BLaER1 treated with 17β-estradiol and CSF1 and Interleukin-3, amounts not matched to agents 10 nM and 100 nM (cell line): ENCODE results near the gene SPO11.

ENCODE experiments used
- H3K27ac ChIP-seq, 11 experiments: shearing (Covaris generic); formaldehyde crosslinking; 2 replicates each; pipeline ENCODE4 v1.8.1; 2022
- H3K27me3 ChIP-seq, 11 experiments: shearing (Covaris generic); formaldehyde crosslinking; 2 replicates each; pipeline ENCODE4 v1.8.1; 2022
- H3K36me3 ChIP-seq, 11 experiments: shearing (Covaris generic); formaldehyde crosslinking; 2 replicates each; pipeline ENCODE4 v1.8.1; 2022
- H3K4me1 ChIP-seq, 10 experiments: shearing (Covaris generic); formaldehyde crosslinking; 2 replicates each; pipeline ENCODE4 v1.8.1; 2022
- H3K4me2 ChIP-seq, 11 experiments: shearing (Covaris generic); formaldehyde crosslinking; 2 replicates each; pipeline ENCODE4 v1.8.1; 2022
- H3K4me3 ChIP-seq, 10 experiments: shearing (Covaris generic); formaldehyde crosslinking; 2 replicates each; pipeline ENCODE4 v1.8.1; 2022
- H3K9ac ChIP-seq, 11 experiments: shearing (Covaris generic); formaldehyde crosslinking; 2 replicates each; pipeline ENCODE4 v1.8.1; 2022
- H3K9me3 ChIP-seq, 11 experiments: shearing (Covaris generic); formaldehyde crosslinking; replicated peaks in 1 of 11; 2 replicates each; pipeline ENCODE4 v1.8.1; 2022
- H4K20me1 ChIP-seq, 11 experiments: shearing (Covaris generic); formaldehyde crosslinking; 2 replicates each; pipeline ENCODE4 v1.8.1; 2022
- Cebpa-rat ChIP-seq, 11 experiments: shearing (Covaris generic); IDR thresholded peaks; 2 replicates each; pipeline ENCODE4 v1.8.1; 2022

The SPO11 gene

GRCh38 chr20:57322476-57322875 is 7.1 kb upstream of the SPO11 start:
- H3K4me1 ChIP-seq, result peaks cover 6 to 50% (median 26%) of the 10 kb centered on the region in 10 experiments; a peak in 18 of 20 replicates
- H3K27me3 ChIP-seq, result peaks cover 0 to 25% (median 16%) of the 10 kb centered on the region in 11 experiments; a peak in 12 of 22 replicates
- no peak for TF ChIP-seq Cebpa-rat (IDR thresholded peaks at IDR 0.05)
- H3K9me3 ChIP-seq, result no peaks in the 10 kb centered on the region
- no peaks in the 10 kb centered on the region for H3K36me3 ChIP-seq
- H3K27ac ChIP-seq, result no peak overlapping the region
- H4K20me1 ChIP-seq, result no peaks in the 10 kb centered on the region; a peak in 1 of 22 replicates
- H3K4me2 ChIP-seq, result peak overlapping the region in 8 of 11 experiments; percentile 7 to 49 (median 22); a peak in 11 of 22 replicates
- no peak overlapping the region for H3K9ac ChIP-seq
- no peak overlapping the region for H3K4me3 ChIP-seq

DNA sequence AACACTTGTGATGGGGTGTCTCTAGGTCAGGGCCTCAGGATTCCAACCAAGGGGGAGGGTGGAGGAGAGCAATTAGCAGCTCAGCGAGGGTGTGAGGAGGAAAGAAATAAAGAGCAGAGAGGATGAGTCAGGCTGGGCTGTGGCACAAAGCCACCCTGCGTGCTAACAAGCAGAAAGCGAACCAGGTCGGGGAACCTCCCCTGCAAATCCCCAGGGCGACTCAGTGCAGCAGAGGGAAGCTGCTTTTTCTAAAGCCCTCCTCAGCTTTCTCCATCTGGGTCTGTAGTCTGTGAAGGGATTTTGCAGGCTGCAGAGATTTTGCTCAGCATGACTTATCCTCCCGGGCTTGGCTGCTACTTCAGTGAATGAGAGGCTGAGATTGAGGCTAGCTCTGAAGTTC is 6.6 kb upstream of the SPO11 start:
- Histone ChIP-seq H3K4me1 (peaks cover 6 to 45% (median 21%) of the 10 kb centered on the region in 10 experiments; a peak in 18 of 20 replicates), H3K4me3 (no peak overlapping the region), H3K9ac (no peak overlapping the region), H4K20me1 (no peaks in the 10 kb centered on the region), H3K27ac (no peak overlapping the region), H3K36me3 (no peaks in the 10 kb centered on the region), H3K27me3 (peaks cover 0 to 23% (median 17%) of the 10 kb centered on the region in 11 experiments; a peak in 12 of 22 replicates), H3K9me3 (no peaks in the 10 kb centered on the region), H3K4me2 (peak overlapping the region in 10 of 11 experiments; percentile 7 to 49 (median 28); a peak in 17 of 22 replicates)
- no peak for TF ChIP-seq Cebpa-rat (IDR thresholded peaks at IDR 0.05)

DNA sequence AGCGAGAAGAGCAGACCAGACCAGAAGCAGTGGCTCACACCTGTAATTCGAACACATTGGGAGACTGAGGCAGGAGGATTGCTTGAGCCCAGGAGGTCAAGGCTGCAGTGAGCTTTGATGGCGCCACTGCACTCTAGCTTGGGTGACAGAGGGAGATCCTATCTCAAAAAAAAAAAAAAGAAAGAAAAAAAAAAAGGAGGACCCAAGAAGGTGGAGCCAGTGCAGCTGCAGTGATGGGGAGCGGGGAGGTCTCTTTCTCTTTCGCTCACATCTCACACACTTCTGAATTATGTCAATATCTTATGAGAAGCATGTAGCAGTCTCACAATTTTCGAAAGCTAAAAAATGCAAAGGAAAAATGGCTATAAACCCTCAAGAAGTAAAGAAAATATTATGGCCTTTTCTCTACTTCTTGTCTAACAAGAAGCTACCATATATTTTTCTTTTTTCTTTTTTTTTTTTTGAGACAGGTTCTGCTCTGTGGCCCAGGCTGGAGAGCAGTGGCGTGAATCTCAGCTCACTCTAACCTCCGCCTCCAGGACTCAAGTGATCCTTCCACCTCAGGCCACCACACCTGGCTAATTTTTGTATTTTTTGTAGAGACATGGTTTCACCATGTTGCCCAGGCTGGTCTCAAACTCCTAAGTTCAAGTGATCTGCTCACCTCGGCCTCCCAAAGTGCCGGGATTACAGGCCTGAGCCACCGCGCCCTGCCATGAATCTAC is 3.8 kb upstream of the SPO11 start:
- Histone ChIP-seq H4K20me1 (no peaks in the 10 kb centered on the region), H3K9me3 (no peaks in the 10 kb centered on the region), H3K4me3 (no peak overlapping the region), H3K4me1 (peaks cover 6 to 35% (median 15%) of the 10 kb centered on the region in 10 experiments; a peak in 15 of 20 replicates), H3K27ac (no peak overlapping the region), H3K36me3 (no peaks in the 10 kb centered on the region), H3K27me3 (peaks cover 0 to 23% (median 17%) of the 10 kb centered on the region in 11 experiments; a peak in 12 of 22 replicates), H3K9ac (no peak overlapping the region), H3K4me2 (no peak overlapping the region)
- no peak for TF ChIP-seq Cebpa-rat (IDR thresholded peaks at IDR 0.05)

- H3K4me1 ChIP-seq, result peaks cover 6 to 28% (median 15%) of the 10 kb centered on the region in 10 experiments; a peak in 15 of 20 replicates
- no peak for TF ChIP-seq Cebpa-rat (IDR thresholded peaks at IDR 0.05)
- H3K4me3 ChIP-seq, result no peak overlapping the region
- H3K27ac ChIP-seq, result no peak overlapping the region
- no peaks in the 10 kb centered on the region for H3K36me3 ChIP-seq
- peaks cover 0 to 23% (median 17%) of the 10 kb centered on the region in 11 experiments; a peak in 12 of 22 replicates for H3K27me3 ChIP-seq
- H4K20me1 ChIP-seq, result no peaks in the 10 kb centered on the region
- H3K4me2 ChIP-seq, result peak overlapping the region in 4 of 11 experiments; percentile 10 to 36 (median 20); a peak in 6 of 22 replicates
- H3K9ac ChIP-seq, result no peak overlapping the region
- H3K9me3 ChIP-seq, result no peaks in the 10 kb centered on the region
These were observed 2.7 kb upstream of the SPO11 start for GRCh38 chr20:57326667-57327455.

GRCh38 chr20:57327820-57328219 is 1.8 kb upstream of the SPO11 start:
- H3K4me3 ChIP-seq, result no peak overlapping the region
- H3K4me1 ChIP-seq, result peaks cover 5 to 18% (median 8%) of the 10 kb centered on the region in 10 experiments; a peak in 15 of 20 replicates
- H3K9ac ChIP-seq, result no peak overlapping the region
- H3K27ac ChIP-seq, result no peak overlapping the region
- no peaks in the 10 kb centered on the region for H3K9me3 ChIP-seq
- H3K4me2 ChIP-seq, result no peak overlapping the region
- no peak for TF ChIP-seq Cebpa-rat (IDR thresholded peaks at IDR 0.05)
- no peaks in the 10 kb centered on the region for H3K36me3 ChIP-seq
- H4K20me1 ChIP-seq, result no peaks in the 10 kb centered on the region
- H3K27me3 ChIP-seq, result peaks cover 0 to 23% (median 17%) of the 10 kb centered on the region in 11 experiments; a peak in 12 of 22 replicates

- peaks cover 0 to 8% (median 0%) of the 10 kb centered on the region in 10 experiments; a peak in 6 of 20 replicates for H3K4me1 ChIP-seq
- peaks cover 0 to 17% (median 12%) of the 10 kb centered on the region in 11 experiments; a peak in 12 of 22 replicates for H3K27me3 ChIP-seq
- no peaks in the 10 kb centered on the region for H3K36me3 ChIP-seq
- H4K20me1 ChIP-seq, result no peaks in the 10 kb centered on the region
- no peak overlapping the region for H3K4me2 ChIP-seq
- no peak overlapping the region for H3K27ac ChIP-seq
- no peak overlapping the region for H3K9ac ChIP-seq
- H3K4me3 ChIP-seq, result no peak overlapping the region
- H3K9me3 ChIP-seq, result no peaks in the 10 kb centered on the region
- TF ChIP-seq Cebpa-rat (IDR thresholded peaks at IDR 0.05), result peak in 1 of 11 experiments; percentile 28; a peak in 1 of 22 replicates
These were observed 1.4 kb downstream of the SPO11 start for GRCh38 chr20:57330998-57331397.

DNA sequence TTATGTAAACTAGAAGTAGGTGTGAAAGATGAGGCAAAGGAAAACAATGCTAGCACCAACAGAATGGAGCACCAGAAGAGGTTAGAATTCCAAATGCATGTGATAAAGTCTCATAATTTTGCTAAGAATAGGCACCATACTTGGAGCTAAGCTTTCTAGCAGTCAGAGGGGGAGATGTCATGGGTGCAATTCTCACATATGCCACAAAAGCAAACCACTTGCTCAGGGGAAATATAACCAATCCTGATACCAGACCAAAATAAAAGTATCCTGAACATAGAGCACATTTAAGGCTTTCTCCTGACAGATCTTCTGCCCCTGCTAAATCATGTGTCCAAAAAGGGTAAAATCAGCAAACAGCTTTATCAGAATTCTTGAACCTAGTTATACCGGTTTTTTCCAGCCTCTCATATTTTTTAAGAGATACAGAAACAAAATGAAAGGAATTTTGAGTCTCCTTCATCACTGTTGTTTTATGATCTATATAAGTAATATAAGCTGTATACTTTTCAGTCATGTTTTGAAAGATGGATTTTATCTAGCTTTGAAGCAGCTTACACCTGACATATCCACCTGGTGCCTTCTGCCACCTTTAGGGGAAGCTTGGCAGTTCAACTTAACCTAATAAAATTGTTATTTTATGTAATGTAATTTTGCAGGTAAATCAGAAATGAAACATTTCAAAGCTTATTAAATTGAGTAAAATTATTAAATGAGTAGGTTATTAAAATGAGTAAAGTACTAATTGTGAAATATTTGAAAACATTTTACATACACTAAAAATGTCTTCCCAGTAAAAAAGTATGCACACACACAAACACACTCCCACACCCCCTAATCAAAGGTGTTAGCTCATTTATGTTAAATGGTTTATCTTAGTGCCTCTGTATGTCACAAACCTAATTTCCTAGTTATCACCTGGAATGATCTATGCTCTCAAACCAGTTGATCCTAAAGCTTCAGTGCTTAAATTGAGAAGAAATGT is 2.8 kb downstream of the SPO11 start:
- Histone ChIP-seq H3K4me2 (no peak overlapping the region), H3K9me3 (no peaks in the 10 kb centered on the region), H3K36me3 (no peaks in the 10 kb centered on the region), H4K20me1 (no peaks in the 10 kb centered on the region), H3K9ac (no peak overlapping the region), H3K27me3 (peaks cover 0 to 3% (median 0%) of the 10 kb centered on the region in 11 experiments; a peak in 2 of 22 replicates), H3K4me3 (no peak overlapping the region), H3K4me1 (no peaks in the 10 kb centered on the region), H3K27ac (no peak overlapping the region)
- no peak for TF ChIP-seq Cebpa-rat (IDR thresholded peaks at IDR 0.05)

- Histone ChIP-seq H3K27ac (no peak overlapping the region), H3K36me3 (no peaks in the 10 kb centered on the region), H3K9ac (no peak overlapping the region), H3K4me3 (no peak overlapping the region), H3K9me3 (no peaks in the 10 kb centered on the region), H3K4me1 (no peaks in the 10 kb centered on the region), H4K20me1 (no peaks in the 10 kb centered on the region), H3K27me3 (no peaks in the 10 kb centered on the region), H3K4me2 (no peak overlapping the region)
- TF ChIP-seq Cebpa-rat (IDR thresholded peaks at IDR 0.05), result no peak
These were observed 5.8 kb downstream of the SPO11 start for GRCh38 chr20:57335392-57335791.
